AG04450 (cell line): ENCODE results near the gene GRID1. TPM values are rescaled to one million over a fixed set of nuclear protein-coding genes. Genes with fewer than 3 reads are reported as not detected.

Experiments used
- CTCF ChIA-PET: fragments of 300-600, 350-600 bp; formaldehyde crosslinking; extraction: SDS; loops from one replicate; lab custom pipeline; 2022; ENCODE audit warnings: antibody characterized with exemption, inconsistent platforms; lab: Charles Lee
- POLR2A ChIA-PET: fragments of 350-600 bp; formaldehyde crosslinking; extraction: SDS; loops from one replicate; lab custom pipeline; 2021; ENCODE audit warnings: antibody characterized with exemption, inconsistent platforms; lab: Yijun Ruan, JAX
- DNase-seq: peaks from one replicate; pipeline ENCODE4 v3.0.0-alpha.2; 2011; ENCODE audit warnings: low read depth, low spot score
- H3K27ac ChIP-seq: one replicate; pipeline ENCODE4 v1.5.1; 2012; ENCODE audit warnings: low read depth, low read length, control low read depth
- H3K27me3 ChIP-seq: one replicate; pipeline ENCODE4 v1.6.0; 2012; ENCODE audit warnings: low read length; ENCODE audit not compliant: control insufficient read depth, insufficient read depth
- H3K4me3 ChIP-seq: 2 replicates; pipeline ENCODE4 v1.5.1; 2011; ENCODE audit warnings: mild to moderate bottlenecking, low read depth, low read length, control low read depth
- H3K9me3 ChIP-seq: 2 replicates; pipeline ENCODE4 v1.5.1; 2012; ENCODE audit warnings: low read length; ENCODE audit not compliant: control insufficient read depth, insufficient read depth
- polyA plus RNA-seq: library from polyadenylated mRNA; depleted of rRNA; stranded (reverse); fragments of >200 nt; gene quantifications from 2 replicates; pipeline ENCODE4 v1.2.3, GENCODE V29; 2011
- TF ChIP-seq, protein P1 (sequence below): IDR thresholded peaks from 2 replicates; pipeline ENCODE4 v1.5.1; 2011; ENCODE audit warnings: low read depth, low read length, control low read depth, inconsistent platforms

The GRID1 gene
- polyA plus RNA-seq, 1 experiment, result not detected

DNA sequence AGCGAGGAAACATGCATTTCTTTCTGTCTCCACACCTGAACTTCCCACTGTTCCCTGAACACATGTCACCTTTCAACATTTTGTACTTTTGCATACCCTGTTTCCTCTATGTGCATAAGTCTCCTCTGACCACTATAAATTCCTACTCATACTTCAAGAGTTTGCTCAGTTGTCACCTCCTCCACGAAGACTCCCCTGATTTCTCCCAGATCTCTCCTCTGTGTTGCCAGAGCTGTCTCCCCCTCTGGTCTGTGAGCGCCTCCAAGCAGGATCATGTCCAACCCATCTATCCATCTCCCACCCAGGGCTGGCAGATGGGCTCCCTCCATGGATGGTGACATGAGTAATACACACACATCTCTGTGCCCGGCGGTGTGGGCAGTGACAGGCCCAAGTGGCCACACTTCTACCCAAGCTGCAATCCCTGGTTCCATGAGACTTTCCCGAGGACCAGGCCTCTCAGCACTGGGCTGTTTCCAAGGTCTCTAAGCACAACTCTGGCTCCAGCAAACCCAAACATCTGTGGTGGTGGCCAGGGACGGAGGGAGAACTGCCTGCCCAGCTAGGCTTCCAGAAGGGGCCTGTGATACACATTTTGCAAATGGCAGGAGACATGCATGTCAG, 135.9 kb downstream of the GRID1 start:
- TF ChIP-seq, protein P1, sequence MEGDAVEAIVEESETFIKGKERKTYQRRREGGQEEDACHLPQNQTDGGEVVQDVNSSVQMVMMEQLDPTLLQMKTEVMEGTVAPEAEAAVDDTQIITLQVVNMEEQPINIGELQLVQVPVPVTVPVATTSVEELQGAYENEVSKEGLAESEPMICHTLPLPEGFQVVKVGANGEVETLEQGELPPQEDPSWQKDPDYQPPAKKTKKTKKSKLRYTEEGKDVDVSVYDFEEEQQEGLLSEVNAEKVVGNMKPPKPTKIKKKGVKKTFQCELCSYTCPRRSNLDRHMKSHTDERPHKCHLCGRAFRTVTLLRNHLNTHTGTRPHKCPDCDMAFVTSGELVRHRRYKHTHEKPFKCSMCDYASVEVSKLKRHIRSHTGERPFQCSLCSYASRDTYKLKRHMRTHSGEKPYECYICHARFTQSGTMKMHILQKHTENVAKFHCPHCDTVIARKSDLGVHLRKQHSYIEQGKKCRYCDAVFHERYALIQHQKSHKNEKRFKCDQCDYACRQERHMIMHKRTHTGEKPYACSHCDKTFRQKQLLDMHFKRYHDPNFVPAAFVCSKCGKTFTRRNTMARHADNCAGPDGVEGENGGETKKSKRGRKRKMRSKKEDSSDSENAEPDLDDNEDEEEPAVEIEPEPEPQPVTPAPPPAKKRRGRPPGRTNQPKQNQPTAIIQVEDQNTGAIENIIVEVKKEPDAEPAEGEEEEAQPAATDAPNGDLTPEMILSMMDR, result no peak
- no peak overlapping the region for H3K27ac ChIP-seq
- peaks cover 2% of the 10 kb centered on the region for H3K27me3 ChIP-seq
- H3K9me3 ChIP-seq, result no peaks in the 10 kb centered on the region
- ChIA-PET CTCF (no interaction called here), POLR2A (no interaction called here)
- H3K4me3 ChIP-seq, result no peak overlapping the region
- DNase-seq, result no peak

DNA sequence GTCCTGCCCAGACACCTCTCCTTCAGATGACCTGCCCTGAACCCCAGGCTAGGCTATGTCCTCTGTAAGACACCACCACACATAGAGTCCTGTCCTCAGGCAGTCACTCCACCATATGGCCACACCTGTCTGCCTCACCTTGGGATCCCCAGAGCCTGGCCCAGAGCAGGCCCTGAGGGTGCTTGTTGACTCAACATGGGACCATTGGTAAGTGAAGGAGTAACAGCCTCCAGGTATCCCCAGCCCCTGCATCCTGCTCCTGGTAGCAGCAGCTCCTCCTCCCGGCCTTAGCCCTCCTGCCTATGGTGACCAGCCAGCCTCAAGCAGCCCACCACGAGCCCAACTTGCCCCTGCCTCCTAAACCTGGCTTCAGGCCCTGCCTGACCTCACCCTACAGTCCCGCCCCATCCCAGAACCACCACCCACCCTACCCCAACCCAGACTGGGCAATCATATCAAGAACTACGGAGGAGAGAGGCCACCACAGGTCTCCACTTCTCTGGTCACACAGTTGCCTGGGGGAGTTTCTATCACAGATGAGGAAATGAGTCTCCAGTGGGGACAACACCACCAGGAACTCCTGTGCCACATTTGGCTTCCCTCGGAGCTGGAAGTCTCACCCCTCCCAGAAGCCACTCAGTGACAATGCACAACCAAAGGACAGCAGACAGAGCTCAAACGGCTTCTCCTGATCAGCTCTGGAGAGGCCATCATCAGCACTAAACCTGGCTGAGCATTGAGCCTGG, 136.6 kb downstream of the GRID1 start:
- TF ChIP-seq, protein P1, result no peak
- ChIA-PET CTCF (no interaction called here), POLR2A (no interaction called here)
- no peak overlapping the region for H3K4me3 ChIP-seq
- peaks cover 2% of the 10 kb centered on the region for H3K27me3 ChIP-seq
- DNase-seq, result no peak
- no peaks in the 10 kb centered on the region for H3K9me3 ChIP-seq
- H3K27ac ChIP-seq, result no peak overlapping the region

DNA sequence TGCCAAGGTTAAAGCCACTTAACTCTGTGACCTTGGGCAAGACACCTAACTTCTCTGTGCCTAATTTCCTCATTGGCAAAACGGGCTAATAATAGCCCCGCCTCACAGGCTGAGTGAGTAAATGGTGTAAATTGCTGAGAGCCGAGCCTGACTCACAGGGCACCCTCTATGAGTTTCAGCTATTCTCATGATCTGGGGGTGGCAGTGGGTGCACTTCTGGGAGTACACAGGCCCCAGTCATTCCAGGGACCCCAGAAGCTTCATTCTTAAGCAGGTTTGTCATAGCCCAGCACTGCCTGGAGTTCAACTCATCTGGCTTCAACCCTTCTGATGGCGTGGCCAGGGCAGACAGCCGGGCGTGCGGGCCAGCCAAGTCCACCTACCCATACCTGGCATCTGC, 137.2 kb downstream of the GRID1 start:
- CTCF ChIA-PET, result no interaction called here
- peaks cover 2% of the 10 kb centered on the region for H3K27me3 ChIP-seq

DNA sequence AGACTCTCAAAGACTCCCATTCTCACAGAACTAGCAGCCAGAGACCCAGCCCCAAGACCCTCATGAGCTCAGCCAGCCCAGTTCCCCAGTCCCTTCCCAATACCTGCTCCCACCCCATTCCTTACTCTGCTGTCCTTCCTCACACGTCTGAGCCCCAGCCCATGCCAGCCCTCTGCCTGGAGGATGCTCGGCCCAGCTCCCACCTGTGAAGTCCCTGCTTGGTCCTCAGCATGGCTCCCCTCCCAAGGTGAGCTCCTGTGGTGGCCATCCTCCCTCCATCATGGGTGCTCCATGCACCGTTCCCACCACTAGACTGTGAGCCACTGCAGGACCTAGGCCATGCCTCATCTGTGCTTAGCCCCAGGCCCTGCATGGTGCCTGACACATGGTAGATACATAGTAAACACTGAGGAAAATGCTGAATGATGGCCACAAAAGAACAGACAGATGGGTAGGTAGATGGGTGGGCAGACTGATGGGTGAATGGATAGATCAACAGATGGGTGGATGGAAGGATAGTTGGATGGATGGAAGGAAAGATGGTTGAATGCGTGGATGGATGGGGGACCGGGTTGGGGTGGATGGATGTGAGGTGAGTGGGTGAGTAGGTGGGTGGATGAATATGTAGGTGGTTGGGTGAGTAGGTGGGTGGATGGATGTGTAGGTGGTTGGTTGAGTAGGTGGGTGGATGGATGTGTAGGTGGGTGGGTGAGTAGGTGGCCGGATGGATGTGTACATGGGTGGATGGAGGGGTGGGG, 138.9 kb downstream of the GRID1 start:
- Histone ChIP-seq H3K4me3 (no peak overlapping the region), H3K27ac (no peak overlapping the region), H3K9me3 (no peaks in the 10 kb centered on the region), H3K27me3 (no peaks in the 10 kb centered on the region)
- ChIA-PET POLR2A (no interaction called here), CTCF (no interaction called here)
- TF ChIP-seq, protein P1, result no peak
- DNase-seq, result no peak

More for the DNA sequence above, 137.2 kb downstream of the GRID1 start:
- no peak overlapping the region for H3K27ac ChIP-seq
- DNase-seq, result no peak
- POLR2A ChIA-PET, result no interaction called here
- no peaks in the 10 kb centered on the region for H3K9me3 ChIP-seq
- H3K4me3 ChIP-seq, result no peak overlapping the region
- TF ChIP-seq, protein P1, result no peak
